Endothelial cell of umbilical vein (primary cell): ENCODE measurements around the gene RBM5. TPM values are rescaled to one million over a fixed set of nuclear protein-coding genes. Genes with fewer than 3 reads are reported as not detected.
A peak's percentile ranks its signal among the peaks of the same experiment; 100 is the strongest.

Experiments used
- BruUV-seq: library from RNA; stranded (reverse); fragments of 400-500 nt; replicated peaks from 2 replicates; lab custom pipeline; 2021; lab: Mats Ljungman, UMichigan
- CTCF ChIA-PET: fragments of 300-600, 350-600 bp; sonication (Branson Sonifier 250); formaldehyde crosslinking; loops from one replicate; lab custom pipeline; 2021; ENCODE audit warnings: antibody characterized with exemption, inconsistent platforms; lab: Charles Lee
- POLR2A ChIA-PET: fragments of 300-600, 350-600 bp; sonication (Branson Sonifier 250); formaldehyde crosslinking; loops from one replicate; lab custom pipeline; 2021; ENCODE audit warnings: antibody characterized with exemption, inconsistent platforms; lab: Charles Lee
- DNase-seq: peaks from one replicate; pipeline ENCODE4 v3.0.0-alpha.2; 2011; ENCODE audit warnings: low read depth, low spot score
- FAIRE-seq: peaks from 2 replicates; lab custom pipeline; 2011; peaks lifted over from hg19 to GRCh38; lab: Jason Lieb, UNC
- H2AFZ ChIP-seq: 2 replicates; pipeline ENCODE4 v1.6.0; 2012; ENCODE audit warnings: low read depth, low read length, control low read depth, inconsistent platforms
- H3K27ac ChIP-seq: 2 replicates; pipeline ENCODE4 v1.5.1; 2011; ENCODE audit warnings: low read depth, mild to moderate bottlenecking, control low read depth, low read length, moderate library complexity; ENCODE audit not compliant: insufficient read depth
- H3K27me3 ChIP-seq, 2 experiments: 2 replicates each; pipeline versions ENCODE4 v1.6.0 to v1.6.1; 2011; ENCODE audit warnings: low read length in 2 of 2, mixed read lengths in 1 of 2; ENCODE audit not compliant: control insufficient read depth in 2 of 2, insufficient read depth in 2 of 2
- H3K36me3 ChIP-seq, 2 experiments: 2 replicates in 1 of 2; 3 replicates in 1 of 2; pipeline ENCODE4 v1.5.1; 2011; ENCODE audit warnings: low read length in 2 of 2, mild to moderate bottlenecking in 1 of 2, moderate library complexity in 1 of 2; ENCODE audit not compliant: control insufficient read depth in 2 of 2, insufficient read depth in 2 of 2; ENCODE audit errors: extremely low read depth in 1 of 2
- H3K4me1 ChIP-seq: 3 replicates; pipeline ENCODE4 v1.5.1; 2011; ENCODE audit warnings: mild to moderate bottlenecking, low read length; ENCODE audit not compliant: control insufficient read depth, insufficient read depth; ENCODE audit errors: extremely low read depth
- H3K4me2 ChIP-seq: 2 replicates; pipeline ENCODE4 v1.6.1; 2011; ENCODE audit warnings: low read length, control low read depth, mixed read lengths; ENCODE audit not compliant: insufficient read depth
- H3K4me3 ChIP-seq, 3 experiments: fragments of 200-600 bp in 1 of 3; sonication (generic), shearing (Covaris generic) in 1 of 3; replicated peaks in 1 of 3; 2 replicates each; pipeline ENCODE4 v1.5.1; 2011 to 2016; ENCODE audit warnings: control low read depth in 3 of 3, low read length in 3 of 3, mild to moderate bottlenecking in 2 of 3, inconsistent platforms in 1 of 3, low read depth in 1 of 3, moderate library complexity in 1 of 3; ENCODE audit not compliant: insufficient read depth in 1 of 3
- H3K79me2 ChIP-seq: 2 replicates; pipeline ENCODE4 v1.6.0; 2012; ENCODE audit warnings: low read length, inconsistent platforms; ENCODE audit not compliant: control insufficient read depth, insufficient read depth
- H3K9ac ChIP-seq: replicated peaks from 2 replicates; pipeline ENCODE3; 2011; ENCODE audit warnings: low read length, control low read depth; ENCODE audit not compliant: insufficient read depth; ENCODE audit errors: extremely low read depth
- H3K9me1 ChIP-seq: replicated peaks from 3 replicates; pipeline ENCODE4 v1.6.0; 2011; ENCODE audit warnings: mild to moderate bottlenecking, low read length; ENCODE audit not compliant: control insufficient read depth, insufficient read depth; ENCODE audit errors: extremely low read depth
- H3K9me3 ChIP-seq: replicated peaks from 2 replicates; pipeline ENCODE4 v1.5.1; 2012; ENCODE audit warnings: low read length, inconsistent platforms; ENCODE audit not compliant: control insufficient read depth, insufficient read depth
- H4K20me1 ChIP-seq: replicated peaks from 2 replicates; pipeline ENCODE3; 2011; ENCODE audit warnings: mild to moderate bottlenecking, low read length; ENCODE audit not compliant: control insufficient read depth, insufficient read depth; ENCODE audit errors: extremely low read depth
- CTCF ChIP-seq, 2 donors: IDR thresholded peaks; 1 replicate in 1 of 2; 2 replicates in 1 of 2; pipeline ENCODE4 v1.5.1; 2011; ENCODE audit warnings: low read length in 2 of 2, mild to moderate bottlenecking in 2 of 2, moderate library complexity in 2 of 2, control low read depth in 1 of 2, inconsistent platforms in 1 of 2, low read depth in 1 of 2; ENCODE audit not compliant: insufficient read depth in 1 of 2; ENCODE audit errors: extremely low read depth in 1 of 2
- EZH2 ChIP-seq: IDR thresholded peaks from 2 replicates; pipeline ENCODE4 v1.6.1; 2012; ENCODE audit warnings: borderline replicate concordance, low read depth, mild to moderate bottlenecking, moderate library complexity, low read length, inconsistent platforms; ENCODE audit not compliant: severe bottlenecking
- FOS ChIP-seq: IDR thresholded peaks from 2 replicates; pipeline ENCODE4 v1.6.1; 2011; ENCODE audit warnings: mild to moderate bottlenecking, low read length, moderate library complexity, borderline replicate concordance; ENCODE audit not compliant: insufficient read depth
- GATA2 ChIP-seq: IDR thresholded peaks from 2 replicates; pipeline ENCODE4 v1.7.0; 2011; ENCODE audit warnings: low read depth, mild to moderate bottlenecking, moderate library complexity, mixed read lengths, low read length; ENCODE audit not compliant: insufficient read length, insufficient read depth
- JUN ChIP-seq: IDR thresholded peaks from 2 replicates; pipeline ENCODE4 v1.6.1; 2011; ENCODE audit warnings: borderline replicate concordance, low read depth; ENCODE audit not compliant: insufficient read length, insufficient read depth
- MAX ChIP-seq: IDR thresholded peaks from 2 replicates; pipeline ENCODE4 v1.6.1; 2011; ENCODE audit not compliant: insufficient read depth, insufficient read length
- MYC ChIP-seq: IDR thresholded peaks from one replicate; pipeline ENCODE4 v1.6.1; 2011; ENCODE audit warnings: mild to moderate bottlenecking, low read depth, low read length
- POLR2A ChIP-seq: IDR thresholded peaks from 2 replicates; pipeline ENCODE4 v1.6.1; 2012; ENCODE audit warnings: low read depth, mild to moderate bottlenecking, control low read depth, low read length
- POLR2AphosphoS5 ChIP-seq: IDR thresholded peaks from 2 replicates; pipeline ENCODE4 v1.6.1; 2012; ENCODE audit warnings: low read depth, mild to moderate bottlenecking, control low read depth, low read length, moderate library complexity; ENCODE audit not compliant: insufficient read depth
- dilution Hi-C: fragments of 300-500 bp; cut with MboI; formaldehyde crosslinking; loops from one replicate; pipeline ENCODE4 v1.15.0; 2019; ENCODE audit warnings: low sequenced_read_pairs; ENCODE audit not compliant: extremely low pct_ligation_motif_present
- intact Hi-C: fragments of 100-400 bp; cut with micrococcal nuclease; formaldehyde crosslinking; loops from one replicate; pipeline ENCODE4 v1.10.0; 2022
- polyA plus RNA-seq, 4 experiments: library from polyadenylated mRNA; depleted of rRNA in 3 of 4; stranded (reverse) in 3 of 4; unstranded in 1 of 4; fragments of >200 nt; gene quantifications; 2 replicates each; pipeline versions ENCODE4 v1.2.1 to v1.2.3, GENCODE V29; 2011 to 2012; ENCODE audit warnings: missing spikeins in 1 of 4
- total RNA-seq: library from RNA; stranded (reverse); gene quantifications from 2 replicates; pipeline ENCODE4 v1.2.3, GENCODE V29; 2021

Gene RBM5
- total and polyA plus RNA-seq, 2 donors (not counting 3 experiments of a cell fraction or from before 2014, with no cell fraction given): 190 to 218 TPM

- H4K20me1 ChIP-seq: no peaks in the 10 kb centered on the region
- TF ChIP-seq JUN: no peak
- no peak for TF ChIP-seq CTCF (IDR thresholded peaks at IDR 0.05; ENCODE audit: extremely low read depth in 1 of 2, insufficient read depth in 1 of 2, low read depth in 1 of 2, low read length in 2 of 2)
- no peak for TF ChIP-seq POLR2A
- no peak for TF ChIP-seq MAX
- no peak for TF ChIP-seq MYC
- TF ChIP-seq EZH2: no peak
- TF ChIP-seq FOS: no peak
- no peak for TF ChIP-seq POLR2AphosphoS5
- no peak for TF ChIP-seq GATA2
- no peak for DNase-seq
- H3K27me3 ChIP-seq: no peaks in the 10 kb centered on the region
- peaks cover 62% of the 10 kb centered on the region for H3K79me2 ChIP-seq
- dilution Hi-C loops (no loop called here), intact Hi-C loops (loop anchor here (5.0 kb wide), 1 partner anchor 361 kb away; no protein-coding TSS in a partner anchor)
- FAIRE-seq: peak; percentile 44
- H2AFZ ChIP-seq: no peak overlapping the region
- peaks cover 0 to 2% of the 10 kb centered on the region in 2 experiments for H3K36me3 ChIP-seq
- peaks cover 80% of the 10 kb centered on the region for H3K4me1 ChIP-seq
- no peaks in the 10 kb centered on the region for H3K9me3 ChIP-seq
- CTCF ChIA-PET: interaction anchor here (0.8 to 2.4 kb wide), 3 partner anchors 10 to 89 kb away, joined by 3 to 7 read pairs (median 3); no protein-coding TSS in a partner anchor
- POLR2A ChIA-PET: no interaction called here
- no peaks in the 10 kb centered on the region for H3K9me1 ChIP-seq
- peak overlapping the region; percentile 99 for H3K27ac ChIP-seq
- no TSS peak for BruUV-seq
- H3K9ac ChIP-seq: no peak overlapping the region
- no peak overlapping the region for H3K4me3 ChIP-seq
- peak overlapping the region; percentile 5 for H3K4me2 ChIP-seq
These were observed 79.7 kb downstream of the RBM5 start for GRCh38 chr3:50168388-50168787.

Other genes with a start within 250 kb of the RBM5 start
- gene TRAIP, start 232.4 kb upstream of the RBM5 start, total RNA-seq: 11.5 and 13.4 TPM in 2 replicates
- gene TRAIP, start 232.4 kb upstream of the RBM5 start, polyA plus RNA-seq: 8.6 and 9.5 TPM in 2 replicates
- not detected in 2 replicates for gene CAMKV, start 219.0 kb upstream of the RBM5 start, total RNA-seq
- gene CAMKV, start 219.0 kb upstream of the RBM5 start, polyA plus RNA-seq: not detected in 2 replicates
- 0.93 and 1.5 TPM in 2 replicates for gene MST1R, start 185.0 kb upstream of the RBM5 start, total RNA-seq
- 2.4 and 3.6 TPM in 2 replicates for gene MST1R, start 185.0 kb upstream of the RBM5 start, polyA plus RNA-seq
- gene MON1A, start 159.1 kb upstream of the RBM5 start, total RNA-seq: 17.0 and 17.5 TPM in 2 replicates
- gene MON1A, start 159.1 kb upstream of the RBM5 start, polyA plus RNA-seq: 31.1 and 37.0 TPM in 2 replicates
- 94.5 and 96.0 TPM in 2 replicates for gene RBM6, start 148.8 kb upstream of the RBM5 start, total RNA-seq
- gene RBM6, start 148.8 kb upstream of the RBM5 start, polyA plus RNA-seq: 24.6 and 30.4 TPM in 2 replicates
- 99.1 and 143 TPM in 2 replicates for gene SEMA3F, start 66.4 kb downstream of the RBM5 start, total RNA-seq
- gene SEMA3F, start 66.4 kb downstream of the RBM5 start, polyA plus RNA-seq: 64.8 and 65.8 TPM in 2 replicates
- 0.77 and 0.78 TPM in 2 replicates for gene GNAT1, start 102.7 kb downstream of the RBM5 start, total RNA-seq
- gene GNAT1, start 102.7 kb downstream of the RBM5 start, polyA plus RNA-seq: 0.05 TPM in 1 of 2 replicates, not detected in the other
- gene SLC38A3, start 116.4 kb downstream of the RBM5 start, total RNA-seq: 0.60 and 0.65 TPM in 2 replicates
- 0.94 and 1.1 TPM in 2 replicates for gene SLC38A3, start 116.4 kb downstream of the RBM5 start, polyA plus RNA-seq
- 767 and 773 TPM in 2 replicates for gene GNAI2, start 147.3 kb downstream of the RBM5 start, total RNA-seq
- gene GNAI2, start 147.3 kb downstream of the RBM5 start, polyA plus RNA-seq: 1,875 and 2,290 TPM in 2 replicates
- gene SEMA3B, start 180.2 kb downstream of the RBM5 start, total RNA-seq: 0.97 and 1.5 TPM in 2 replicates
- 1.2 and 1.4 TPM in 2 replicates for gene SEMA3B, start 180.2 kb downstream of the RBM5 start, polyA plus RNA-seq
- not detected in 2 replicates for gene LSMEM2, start 190.2 kb downstream of the RBM5 start, total RNA-seq
- not detected in 2 replicates for gene LSMEM2, start 190.2 kb downstream of the RBM5 start, polyA plus RNA-seq
- 109 and 111 TPM in 2 replicates for gene IFRD2, start 203.5 kb downstream of the RBM5 start, total RNA-seq
- 99.4 and 101 TPM in 2 replicates for gene IFRD2, start 203.5 kb downstream of the RBM5 start, polyA plus RNA-seq
- 3.8 and 4.8 TPM in 2 replicates for gene HYAL3, start 210.5 kb downstream of the RBM5 start, total RNA-seq
- 11.5 and 12.8 TPM in 2 replicates for gene HYAL3, start 210.5 kb downstream of the RBM5 start, polyA plus RNA-seq
- 9.0 and 9.7 TPM in 2 replicates for gene NAA80, start 210.5 kb downstream of the RBM5 start, total RNA-seq
- 13.1 and 17.7 TPM in 2 replicates for gene NAA80, start 210.5 kb downstream of the RBM5 start, polyA plus RNA-seq
- gene HYAL1, start 214.7 kb downstream of the RBM5 start, total RNA-seq: 1.6 and 2.2 TPM in 2 replicates
- 3.3 and 3.8 TPM in 2 replicates for gene HYAL1, start 214.7 kb downstream of the RBM5 start, polyA plus RNA-seq
- 266 and 279 TPM in 2 replicates for gene HYAL2, start 233.8 kb downstream of the RBM5 start, total RNA-seq
- gene HYAL2, start 233.8 kb downstream of the RBM5 start, polyA plus RNA-seq: 970 and 1,145 TPM in 2 replicates
- 30.0 and 31.0 TPM in 2 replicates for gene TUSC2, start 239.3 kb downstream of the RBM5 start, total RNA-seq
- 84.8 and 89.0 TPM in 2 replicates for gene TUSC2, start 239.3 kb downstream of the RBM5 start, polyA plus RNA-seq